ENCODE measurements around the gene PPP1R3F.

The PPP1R3F gene

GRCh38 chrX:49269767-49270248 is at the start of gene PPP1R3F:
Gene PPP1R3F (plus strand): TSS chrX:49269793. CDS start chrX:49269870, 77 bp downstream.
- DNase-seq (ENCODE audit: low read depth), result no peak

DNA sequence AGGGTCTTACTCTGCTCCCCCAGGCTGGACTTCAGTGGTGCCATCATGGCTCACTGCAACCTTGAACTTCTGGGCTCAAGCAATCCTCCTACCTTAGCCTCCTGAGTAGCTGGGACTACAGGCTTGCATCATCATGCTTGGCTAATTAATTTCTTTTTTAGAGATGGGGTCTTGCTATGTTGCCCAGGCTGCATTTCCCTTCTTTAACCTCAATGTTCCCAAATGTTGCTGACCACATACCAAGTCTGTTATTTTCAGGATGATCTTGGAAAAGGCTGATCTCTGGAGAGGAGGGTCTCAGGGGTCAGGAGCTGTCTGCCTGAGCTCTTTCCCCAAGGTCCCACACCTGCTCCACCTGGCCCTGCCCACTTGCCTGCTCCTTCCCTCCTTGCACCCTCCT is 49.5 kb upstream of the PPP1R3F start:
- no peak for DNase-seq (ENCODE audit: low read depth)

DNA sequence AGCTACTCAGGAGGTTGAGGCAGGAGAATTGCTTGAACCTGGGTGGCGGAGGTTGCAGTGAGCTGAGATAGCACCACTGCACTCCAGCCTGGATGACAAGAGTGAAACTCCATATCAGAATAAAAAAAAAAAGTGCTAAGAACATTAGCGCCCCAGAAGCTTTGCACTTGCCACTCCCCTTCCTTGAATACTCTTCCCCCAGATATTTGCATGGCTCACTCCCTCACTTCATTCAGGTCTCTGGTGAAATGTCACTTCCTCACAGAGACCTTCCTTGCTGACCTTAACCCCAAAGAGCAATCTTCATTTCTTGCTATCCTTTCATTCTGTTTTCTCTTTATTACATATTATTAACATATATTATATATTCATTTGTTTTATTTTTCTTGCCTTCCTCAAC is 47.7 kb upstream of the PPP1R3F start:
- DNase-seq (ENCODE audit: low read depth), result no peak

GRCh38 chrX:49225858-49226257 is 43.7 kb upstream of the PPP1R3F start:
- DNase-seq (ENCODE audit: low read depth), result no peak

GRCh38 chrX:49226946-49227345 is 42.6 kb upstream of the PPP1R3F start:
- DNase-seq (ENCODE audit: low read depth), result no peak

GRCh38 chrX:49227726-49228125 is 41.9 kb upstream of the PPP1R3F start:
- DNase-seq (ENCODE audit: low read depth), result no peak

DNA sequence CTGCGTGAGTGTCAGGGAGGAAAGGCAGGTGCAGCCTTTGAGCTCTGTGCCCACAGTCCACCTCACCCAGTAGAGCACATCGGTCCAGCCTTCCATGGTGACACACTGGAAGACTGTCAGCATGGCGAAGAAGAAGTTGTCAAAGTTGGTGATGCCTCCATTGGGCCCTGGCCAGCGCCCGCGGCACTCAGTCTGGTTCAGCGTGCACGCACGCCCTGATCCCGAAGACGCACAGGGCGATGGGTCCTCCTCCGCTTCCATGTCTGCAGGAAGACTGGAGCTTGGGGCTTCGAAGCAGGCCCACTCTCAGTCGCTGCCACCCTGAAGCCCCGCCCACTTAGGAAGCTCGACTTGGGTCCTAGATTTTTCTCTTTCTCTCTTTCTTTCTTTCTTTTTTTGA is 41.4 kb upstream of the PPP1R3F start:
- DNase-seq (ENCODE audit: low read depth), result no peak

DNA sequence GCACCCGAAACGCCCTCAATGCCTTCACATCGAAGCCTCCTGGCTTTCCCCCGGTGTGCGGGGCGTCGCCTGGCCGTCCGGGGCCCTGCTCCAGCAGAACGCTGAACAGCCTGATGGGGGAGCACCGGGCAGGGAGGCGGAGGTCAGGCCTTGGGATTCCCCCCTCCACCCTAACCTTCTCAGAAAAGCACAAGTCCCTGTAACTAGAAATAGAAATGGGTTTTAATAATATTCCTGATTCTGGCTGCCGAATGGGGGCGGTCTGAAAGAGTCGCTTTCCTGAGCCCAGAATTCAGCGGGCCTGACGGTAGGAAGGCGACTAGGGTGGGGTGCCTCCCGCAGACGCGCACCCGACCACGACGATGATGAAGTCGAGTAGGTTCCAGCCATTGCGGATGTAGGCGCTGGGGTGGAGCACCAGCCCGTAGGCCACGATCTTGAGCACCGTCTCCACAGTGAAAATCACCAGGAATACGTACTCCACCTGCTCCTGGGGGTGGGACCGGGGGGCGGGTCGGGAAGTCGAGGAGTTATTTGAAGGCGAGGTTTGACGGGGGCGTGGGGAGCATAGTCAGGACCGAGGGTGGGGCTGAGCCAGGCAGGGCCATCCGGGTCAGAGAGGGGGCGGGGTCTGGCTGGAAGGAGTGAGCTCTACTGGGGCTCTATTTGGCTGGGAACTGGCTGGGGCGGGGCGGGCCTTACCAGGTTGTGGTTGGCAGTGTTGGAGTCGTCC is 38.9 kb upstream of the PPP1R3F start:
- no peak for DNase-seq (ENCODE audit: low read depth)

DNA sequence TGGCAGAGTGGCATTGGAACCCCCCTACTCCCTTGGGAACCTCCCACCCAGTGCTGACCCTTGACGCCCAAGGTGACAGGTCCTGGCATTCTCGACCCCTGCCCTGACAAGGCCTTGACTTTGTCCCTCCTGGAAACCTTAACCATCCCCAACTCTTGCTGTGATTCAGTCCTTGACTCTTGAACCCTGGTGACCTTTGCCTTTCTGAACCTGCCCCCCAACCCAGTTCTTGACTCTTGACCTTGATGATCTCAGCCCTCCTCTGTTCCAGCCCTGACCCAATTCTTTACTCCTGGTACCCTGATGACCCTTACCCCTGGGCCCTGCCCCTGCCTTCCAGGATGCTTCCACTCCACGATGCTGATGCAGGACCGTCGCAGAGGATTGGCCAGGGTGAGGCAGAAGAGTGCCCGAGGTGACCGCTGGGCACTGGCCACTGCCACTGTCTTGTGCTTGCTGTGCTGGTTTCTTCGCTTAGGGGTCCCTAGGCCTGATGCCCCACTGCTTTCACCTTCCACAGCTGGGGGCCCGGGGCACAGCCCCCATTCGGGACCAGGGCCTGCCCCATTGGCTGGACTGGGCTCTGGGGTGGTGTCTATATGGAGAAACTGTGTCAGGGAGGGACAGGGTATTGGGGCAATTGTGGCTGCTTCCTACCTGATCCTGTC is 38.1 kb upstream of the PPP1R3F start:
- DNase-seq (ENCODE audit: low read depth), result no peak

DNA sequence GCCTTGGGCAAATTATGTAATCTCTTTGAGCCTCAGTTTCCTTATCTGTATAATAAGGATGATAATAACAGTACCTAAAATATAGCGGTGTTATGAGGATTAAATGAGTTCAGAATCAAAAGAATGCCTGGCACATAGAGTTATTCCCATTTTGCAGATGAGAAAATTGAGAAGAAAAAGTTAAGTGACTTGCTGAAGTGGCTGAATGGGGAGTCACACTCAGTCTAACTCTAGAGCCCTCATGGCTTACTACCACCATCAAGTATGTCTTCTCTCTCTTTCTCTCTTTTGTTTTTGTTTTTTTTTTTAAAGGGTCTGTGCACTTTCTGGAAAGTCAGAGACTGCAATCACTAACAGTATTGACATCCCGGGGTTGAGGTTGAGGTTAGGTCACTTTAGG is 37.1 kb upstream of the PPP1R3F start:
- DNase-seq (ENCODE audit: low read depth), result no peak

DNA sequence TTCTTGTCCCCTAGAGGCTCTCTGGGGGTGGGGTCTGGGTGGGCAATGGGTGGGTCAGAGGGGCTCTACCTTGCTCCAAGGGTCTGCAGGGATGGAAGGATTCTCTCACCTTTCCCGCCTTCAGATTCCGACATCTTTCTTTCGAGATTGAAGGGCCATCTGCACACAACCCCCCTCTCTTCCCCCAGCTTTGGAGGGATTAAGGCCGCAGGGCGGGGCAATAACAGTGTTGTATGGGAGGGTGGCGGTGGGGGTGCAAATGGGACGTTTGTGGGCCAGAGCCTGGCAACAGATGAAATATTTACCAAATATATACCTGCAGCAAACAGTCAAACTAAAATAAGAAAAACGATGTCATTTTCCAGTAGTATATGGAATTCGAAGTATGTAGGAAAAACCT is 36.4 kb upstream of the PPP1R3F start, which contains the start of gene CACNA1F:
CACNA1F (minus strand) TSS at position 165 of the 400 bp plus-strand sequence; CDS start at position 134, 31 bp downstream.
- DNase-seq (ENCODE audit: low read depth), result no peak

- DNase-seq (ENCODE audit: low read depth), result no peak
These were observed 35.6 kb upstream of the PPP1R3F start for GRCh38 chrX:49233887-49234555.

GRCh38 chrX:49237060-49237459 is 32.5 kb upstream of the PPP1R3F start:
- DNase-seq (ENCODE audit: low read depth), result no peak

GRCh38 chrX:49238735-49239134 is 30.9 kb upstream of the PPP1R3F start:
- no peak for DNase-seq (ENCODE audit: low read depth)

DNA sequence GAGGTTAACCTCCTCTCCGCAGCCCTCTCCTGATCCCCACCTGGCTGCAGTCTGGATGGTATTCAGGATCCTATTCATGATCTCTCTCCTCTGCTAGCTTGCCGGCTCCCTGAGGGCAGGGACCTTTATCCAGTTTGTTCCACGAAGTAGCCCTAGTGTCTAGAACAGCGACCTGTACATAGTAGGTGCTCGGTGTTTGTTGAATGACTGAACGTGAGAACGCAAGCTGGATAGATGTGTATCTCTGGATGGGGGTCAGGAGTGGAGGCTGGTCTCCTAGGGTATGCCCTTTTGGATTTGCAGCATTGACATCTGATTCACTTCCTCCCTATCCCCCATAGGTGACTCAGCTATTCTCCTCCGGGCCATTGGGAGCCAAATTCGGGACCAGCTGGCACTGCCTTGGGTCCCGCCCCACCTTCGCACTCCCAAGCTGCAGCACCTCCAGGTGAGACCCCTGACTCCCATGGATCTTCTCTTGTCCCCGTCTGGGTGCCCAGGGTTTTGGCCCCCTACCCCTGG is 27.0 kb upstream of the PPP1R3F start:
- DNase-seq (ENCODE audit: low read depth), result no peak

DNA sequence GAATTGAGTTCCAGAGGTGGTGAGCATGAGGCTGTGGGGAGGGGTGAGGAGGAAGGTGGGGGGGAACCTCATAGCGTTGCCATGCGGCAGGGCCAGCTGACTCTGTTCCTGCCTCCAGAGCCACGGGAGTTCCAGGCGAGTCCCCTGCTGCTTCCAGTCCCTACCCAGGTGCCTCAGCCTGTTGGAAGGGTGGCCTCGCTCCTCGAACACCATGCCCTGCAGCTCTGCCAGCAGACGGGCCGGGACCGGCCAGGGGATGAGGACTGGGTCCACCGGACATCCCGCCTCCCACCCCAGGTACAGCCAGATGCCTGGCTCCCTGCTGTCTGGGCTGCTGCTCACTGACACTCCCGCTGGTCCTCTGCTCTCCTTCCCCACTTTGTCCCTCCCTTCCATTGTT is 26.4 kb upstream of the PPP1R3F start:
- no peak for DNase-seq (ENCODE audit: low read depth)

GRCh38 chrX:49244207-49244606 is 25.4 kb upstream of the PPP1R3F start:
- DNase-seq (ENCODE audit: low read depth), result no peak

GRCh38 chrX:49246541-49246940 is 23.1 kb upstream of the PPP1R3F start:
- DNase-seq (ENCODE audit: low read depth), result no peak

GRCh38 chrX:49247346-49247745 is 22.2 kb upstream of the PPP1R3F start:
- DNase-seq (ENCODE audit: low read depth), result no peak

- DNase-seq (ENCODE audit: low read depth), result no peak
These were observed 21.4 kb upstream of the PPP1R3F start for GRCh38 chrX:49247916-49248811.

- DNase-seq (ENCODE audit: low read depth), result no peak
These were observed 20.5 kb upstream of the PPP1R3F start for GRCh38 chrX:49249071-49249470.

DNA sequence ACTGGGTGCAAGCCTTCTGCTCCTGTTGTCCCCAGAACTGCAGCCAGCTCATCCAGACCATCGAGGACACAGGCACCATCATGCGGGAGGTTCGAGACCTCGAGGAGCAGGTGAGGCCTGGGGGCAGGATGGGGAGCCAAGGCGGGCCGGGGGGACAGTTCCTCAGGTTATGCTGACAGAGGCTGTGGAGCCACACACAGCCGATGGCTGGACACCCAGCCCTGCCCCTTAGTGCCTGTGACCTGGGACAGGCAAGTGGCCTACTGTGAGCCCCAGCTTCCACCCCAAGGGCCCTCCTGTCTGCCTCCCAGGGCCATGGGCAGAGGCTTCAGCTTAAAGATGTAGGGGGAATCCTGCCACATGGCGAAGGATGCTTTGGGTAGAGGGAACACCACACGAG is 20.0 kb upstream of the PPP1R3F start:
- no peak for DNase-seq (ENCODE audit: low read depth)
